SK-N-SH treated with all-trans-retinoic acid at 6 μM for 48 hours (cell line): ENCODE measurements around the gene SIAH2.

ENCODE experiments used
- ARNTL ChIP-seq: fragments of 450-650 bp; formaldehyde crosslinking; IDR thresholded peaks from 2 replicates; pipeline ENCODE4 v1.5.0; 2020; ENCODE audit warnings: low read depth, mild to moderate bottlenecking, moderate library complexity, borderline replicate concordance
- CSDC2 ChIP-seq: fragments of 250-450 bp; sonication (Bioruptor Pico); IDR thresholded peaks from 2 replicates; pipeline ENCODE4 v1.5.0; 2020; ENCODE audit warnings: mild to moderate bottlenecking, moderate library complexity
- ISL1 ChIP-seq: fragments of 250-450 bp; sonication (Bioruptor Pico); IDR thresholded peaks from 2 replicates; pipeline ENCODE4 v2.1.2; 2022; ENCODE audit warnings: mild to moderate bottlenecking, moderate library complexity
- RARB ChIP-seq: fragments of 250-450 bp; sonication (Bioruptor Pico); IDR thresholded peaks from 2 replicates; pipeline ENCODE4 v1.8.0; 2021; ENCODE audit warnings: mild to moderate bottlenecking, moderate library complexity
- SNAI2 ChIP-seq: fragments of 250-450 bp; sonication (Bioruptor Pico); IDR thresholded peaks from 2 replicates; pipeline ENCODE4 v1.5.0; 2020; ENCODE audit warnings: mild to moderate bottlenecking, moderate library complexity
- TCF4 ChIP-seq: fragments of 250-450 bp; sonication (Bioruptor Pico); IDR thresholded peaks from 2 replicates; pipeline ENCODE4 v1.8.0; 2021; ENCODE audit warnings: mild to moderate bottlenecking, moderate library complexity, borderline replicate concordance
- TOX ChIP-seq: fragments of 250-450 bp; sonication (Bioruptor Pico); IDR thresholded peaks from 2 replicates; pipeline ENCODE4 v1.8.0; 2021; ENCODE audit warnings: mild to moderate bottlenecking, moderate library complexity, borderline replicate concordance
- ZC3H10 ChIP-seq: fragments of 250-450 bp; sonication (Bioruptor Pico); IDR thresholded peaks from 2 replicates; pipeline ENCODE4 v1.5.1; 2021; ENCODE audit warnings: mild to moderate bottlenecking, moderate library complexity
- ZFP30 ChIP-seq: fragments of 450-650 bp; formaldehyde crosslinking; IDR thresholded peaks from 2 replicates; pipeline ENCODE4 v1.5.0; 2022; ENCODE audit warnings: mild to moderate bottlenecking, moderate library complexity
- TF ChIP-seq, protein P1 (sequence below): fragments of 250-450 bp; sonication (Bioruptor Pico); IDR thresholded peaks from 2 replicates; pipeline ENCODE4 v1.8.0; 2020; ENCODE audit warnings: mild to moderate bottlenecking, moderate library complexity, borderline replicate concordance
- TF ChIP-seq, protein P2 (sequence below): fragments of 250-450 bp; sonication (Bioruptor Pico); IDR thresholded peaks from 2 replicates; pipeline ENCODE4 v1.5.0; 2020; ENCODE audit warnings: mild to moderate bottlenecking, moderate library complexity

- TF ChIP-seq TCF4 (CRISPR knock-in tag), result no peak
- TF ChIP-seq, protein P1, sequence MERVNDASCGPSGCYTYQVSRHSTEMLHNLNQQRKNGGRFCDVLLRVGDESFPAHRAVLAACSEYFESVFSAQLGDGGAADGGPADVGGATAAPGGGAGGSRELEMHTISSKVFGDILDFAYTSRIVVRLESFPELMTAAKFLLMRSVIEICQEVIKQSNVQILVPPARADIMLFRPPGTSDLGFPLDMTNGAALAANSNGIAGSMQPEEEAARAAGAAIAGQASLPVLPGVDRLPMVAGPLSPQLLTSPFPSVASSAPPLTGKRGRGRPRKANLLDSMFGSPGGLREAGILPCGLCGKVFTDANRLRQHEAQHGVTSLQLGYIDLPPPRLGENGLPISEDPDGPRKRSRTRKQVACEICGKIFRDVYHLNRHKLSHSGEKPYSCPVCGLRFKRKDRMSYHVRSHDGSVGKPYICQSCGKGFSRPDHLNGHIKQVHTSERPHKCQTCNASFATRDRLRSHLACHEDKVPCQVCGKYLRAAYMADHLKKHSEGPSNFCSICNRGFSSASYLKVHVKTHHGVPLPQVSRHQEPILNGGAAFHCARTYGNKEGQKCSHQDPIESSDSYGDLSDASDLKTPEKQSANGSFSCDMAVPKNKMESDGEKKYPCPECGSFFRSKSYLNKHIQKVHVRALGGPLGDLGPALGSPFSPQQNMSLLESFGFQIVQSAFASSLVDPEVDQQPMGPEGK, result no peak
- TF ChIP-seq SNAI2 (CRISPR knock-in tag), result no peak
- TF ChIP-seq ZC3H10 (CRISPR knock-in tag), result no peak
- TF ChIP-seq TOX, result no peak
- TF ChIP-seq ZFP30 (CRISPR knock-in tag), result no peak
- no peak for TF ChIP-seq RARB (CRISPR knock-in tag)
- TF ChIP-seq ISL1 (CRISPR knock-in tag), result peak; percentile 52
- TF ChIP-seq ARNTL (CRISPR knock-in tag), result no peak
- no peak for TF ChIP-seq CSDC2 (CRISPR knock-in tag)
- TF ChIP-seq, protein P2, sequence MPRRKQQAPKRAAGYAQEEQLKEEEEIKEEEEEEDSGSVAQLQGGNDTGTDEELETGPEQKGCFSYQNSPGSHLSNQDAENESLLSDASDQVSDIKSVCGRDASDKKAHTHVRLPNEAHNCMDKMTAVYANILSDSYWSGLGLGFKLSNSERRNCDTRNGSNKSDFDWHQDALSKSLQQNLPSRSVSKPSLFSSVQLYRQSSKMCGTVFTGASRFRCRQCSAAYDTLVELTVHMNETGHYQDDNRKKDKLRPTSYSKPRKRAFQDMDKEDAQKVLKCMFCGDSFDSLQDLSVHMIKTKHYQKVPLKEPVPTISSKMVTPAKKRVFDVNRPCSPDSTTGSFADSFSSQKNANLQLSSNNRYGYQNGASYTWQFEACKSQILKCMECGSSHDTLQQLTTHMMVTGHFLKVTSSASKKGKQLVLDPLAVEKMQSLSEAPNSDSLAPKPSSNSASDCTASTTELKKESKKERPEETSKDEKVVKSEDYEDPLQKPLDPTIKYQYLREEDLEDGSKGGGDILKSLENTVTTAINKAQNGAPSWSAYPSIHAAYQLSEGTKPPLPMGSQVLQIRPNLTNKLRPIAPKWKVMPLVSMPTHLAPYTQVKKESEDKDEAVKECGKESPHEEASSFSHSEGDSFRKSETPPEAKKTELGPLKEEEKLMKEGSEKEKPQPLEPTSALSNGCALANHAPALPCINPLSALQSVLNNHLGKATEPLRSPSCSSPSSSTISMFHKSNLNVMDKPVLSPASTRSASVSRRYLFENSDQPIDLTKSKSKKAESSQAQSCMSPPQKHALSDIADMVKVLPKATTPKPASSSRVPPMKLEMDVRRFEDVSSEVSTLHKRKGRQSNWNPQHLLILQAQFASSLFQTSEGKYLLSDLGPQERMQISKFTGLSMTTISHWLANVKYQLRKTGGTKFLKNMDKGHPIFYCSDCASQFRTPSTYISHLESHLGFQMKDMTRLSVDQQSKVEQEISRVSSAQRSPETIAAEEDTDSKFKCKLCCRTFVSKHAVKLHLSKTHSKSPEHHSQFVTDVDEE (CRISPR knock-in tag), result no peak
These were observed 14.3 kb downstream of the SIAH2 start for GRCh38 chr3:150748684-150749047.
